GM19372 (cell line): ENCODE data around the gene ALPK1.

Experiments used
- ATAC-seq: cut with Tn5 transposase; IDR thresholded peaks from one replicate; pipeline ENCODE4 v1.9.1; 2021; ENCODE audit warnings: mild to moderate bottlenecking, low read depth, moderate library complexity; ENCODE audit not compliant: unreplicated experiment

Gene ALPK1

DNA sequence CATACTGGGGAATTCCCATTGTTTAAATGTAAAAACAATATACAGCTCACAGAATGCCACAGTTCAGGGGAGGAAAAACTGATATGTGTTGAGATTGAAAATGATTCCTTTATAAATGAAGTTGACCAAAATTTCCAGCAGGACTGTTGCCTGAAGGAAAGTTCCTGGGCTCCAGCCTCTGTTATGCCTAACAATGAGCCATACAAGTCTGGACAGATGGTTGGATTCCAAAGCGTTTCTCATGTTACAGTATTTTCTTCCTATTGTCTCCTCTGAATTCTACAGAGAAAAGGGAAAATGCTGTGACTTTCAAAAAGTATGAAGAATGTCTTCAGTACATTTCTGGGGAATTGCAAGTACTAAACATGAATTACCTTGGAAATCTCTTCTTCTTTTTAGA lies 73.3 kb downstream of the ALPK1 start:
- ATAC-seq, result no peak

DNA sequence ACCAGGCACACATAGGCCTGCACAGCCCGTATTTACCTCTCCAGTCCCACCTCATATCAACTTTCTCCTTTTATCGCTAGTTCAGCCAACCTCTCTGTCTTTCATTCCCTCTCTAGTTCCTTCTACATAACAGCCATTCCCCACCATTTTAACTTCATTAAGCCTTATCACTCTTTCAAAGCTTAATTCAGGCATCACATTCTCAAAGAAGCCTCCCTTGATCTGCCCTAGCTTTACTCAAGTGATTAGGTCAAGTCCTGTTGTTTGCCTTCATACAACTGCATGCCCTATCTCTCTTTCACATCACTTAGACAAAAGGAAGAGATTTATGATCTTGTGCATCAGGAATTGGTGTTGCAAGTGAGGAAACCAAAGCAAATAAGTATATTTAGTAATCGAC lies 74.2 kb downstream of the ALPK1 start:
- ATAC-seq, result no peak

DNA sequence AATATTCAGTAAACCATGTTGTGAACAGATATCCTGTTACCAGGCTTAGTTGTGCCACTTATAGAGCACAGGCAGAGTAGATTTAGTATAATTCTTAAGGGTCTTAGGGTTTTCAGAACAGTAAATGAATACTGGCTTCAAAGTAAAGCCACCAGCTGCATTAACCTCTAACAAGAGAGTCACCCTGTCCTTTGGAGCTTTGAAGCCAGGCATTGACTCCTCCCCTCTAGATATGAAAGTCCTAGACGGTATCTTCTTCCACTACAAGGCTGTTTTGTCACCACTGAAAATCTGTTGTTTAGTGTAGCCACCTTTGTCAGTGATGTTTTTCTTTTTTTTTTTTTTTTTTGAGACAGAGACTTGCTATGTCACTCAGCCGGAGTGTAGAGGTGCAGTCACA lies 77.7 kb downstream of the ALPK1 start:
- no peak for ATAC-seq

DNA sequence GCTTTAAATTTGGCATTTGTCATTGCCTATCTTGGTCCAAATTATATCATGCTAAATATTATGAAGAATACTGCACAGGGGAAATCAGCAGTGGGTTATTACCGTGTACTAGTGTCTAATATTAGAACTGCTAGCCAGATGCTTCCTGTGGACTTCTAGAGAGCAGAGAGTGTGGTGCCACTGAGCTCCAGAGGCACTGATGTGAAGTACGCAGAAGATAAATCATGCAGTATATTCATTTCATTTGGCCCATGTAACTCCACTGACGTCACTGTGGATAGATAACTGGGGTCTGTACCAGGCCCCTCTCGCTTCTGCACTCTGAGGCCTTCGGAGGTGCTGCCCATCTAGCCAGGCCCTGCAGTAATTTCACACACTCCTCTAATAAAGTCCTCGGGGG lies 80.0 kb downstream of the ALPK1 start:
- no peak for ATAC-seq

DNA sequence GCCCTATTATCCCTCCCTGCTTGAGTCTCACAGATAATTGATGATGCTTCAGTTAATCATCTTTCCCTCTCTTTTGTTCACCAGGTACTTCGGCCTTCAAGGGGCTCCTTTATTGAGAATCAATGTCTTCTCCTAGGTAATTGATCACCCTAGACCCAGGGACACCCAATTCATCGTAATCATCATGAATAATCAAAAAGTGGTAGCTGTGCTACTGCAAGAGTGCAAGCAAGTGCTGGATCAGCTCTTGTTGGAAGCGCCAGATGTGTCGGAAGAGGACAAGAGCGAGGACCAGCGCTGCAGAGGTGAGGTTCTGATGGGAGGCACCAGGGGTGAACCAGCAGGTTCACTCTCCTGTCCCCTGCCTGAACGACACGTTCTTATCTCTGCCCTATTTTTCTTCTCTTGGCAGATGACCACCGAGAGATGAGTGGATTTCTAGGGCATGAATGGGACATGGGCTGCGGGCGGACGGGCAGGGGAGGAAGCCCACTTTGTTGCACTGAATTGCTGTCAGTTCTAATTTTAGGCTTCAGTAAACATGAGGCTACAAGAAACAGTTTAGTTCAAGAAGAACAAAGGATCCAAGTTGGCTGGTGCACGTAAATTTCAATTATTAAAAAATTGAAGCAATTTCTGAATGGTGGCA lies 80.5 kb downstream of the ALPK1 start:
- ATAC-seq, result no peak

DNA sequence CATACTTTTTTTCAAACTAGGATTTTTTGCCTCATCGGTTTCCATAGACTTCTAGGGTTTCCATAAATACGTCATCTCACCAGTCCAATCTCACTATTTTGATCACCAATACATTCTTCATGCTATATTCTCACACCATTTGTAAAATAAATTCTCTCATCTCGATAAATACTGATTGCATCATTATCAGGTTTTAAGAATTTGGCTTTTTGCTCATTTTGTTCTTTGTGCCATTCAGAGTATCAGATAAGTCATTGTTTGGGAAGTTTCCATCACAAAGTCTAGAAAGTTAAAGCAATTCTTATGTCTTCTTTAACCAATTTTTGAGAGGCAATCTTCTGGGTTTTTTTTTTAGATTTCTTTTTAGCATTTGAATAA lies 81.1 kb downstream of the ALPK1 start:
- no peak for ATAC-seq

DNA sequence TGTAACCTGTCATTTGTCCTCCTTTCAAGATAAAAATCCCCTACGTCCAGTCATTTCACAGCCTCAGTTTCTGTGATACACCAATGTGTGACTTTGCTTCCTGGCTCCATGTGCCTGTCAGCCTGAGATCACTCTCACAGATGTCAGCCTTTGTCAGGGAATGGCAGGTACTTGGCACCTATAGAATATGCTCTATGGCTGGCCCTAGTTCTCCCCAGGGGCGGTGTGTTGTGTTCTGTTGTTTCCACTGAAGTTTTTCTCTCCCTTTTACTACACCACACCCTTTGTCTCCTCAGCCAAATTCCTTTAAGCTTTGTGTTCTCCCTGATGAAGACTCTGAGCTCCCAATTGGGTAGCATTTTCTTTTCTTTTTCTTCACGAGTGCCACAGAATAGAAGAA lies 81.7 kb downstream of the ALPK1 start:
- no peak for ATAC-seq

DNA sequence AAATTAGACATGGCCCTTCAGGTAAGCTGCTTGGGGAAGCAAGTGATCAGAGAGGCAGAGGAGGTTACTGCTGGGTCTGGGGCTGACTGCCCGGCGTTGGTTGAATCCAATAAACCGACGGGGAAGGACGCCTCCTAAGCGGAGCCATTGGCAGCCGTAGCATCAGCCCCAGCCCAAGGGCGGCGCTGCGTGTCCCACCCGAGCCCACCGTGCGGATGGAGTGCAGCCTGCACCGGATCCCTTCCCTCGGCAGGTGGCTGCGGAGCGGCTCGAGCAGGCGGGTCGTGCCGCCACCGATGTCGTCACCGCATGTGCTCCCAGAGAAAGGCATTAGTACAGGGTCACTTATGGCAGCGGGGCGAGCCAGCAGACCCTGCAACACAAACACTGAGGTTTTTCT lies 82.1 kb downstream of the ALPK1 start:
- ATAC-seq, result no peak

DNA sequence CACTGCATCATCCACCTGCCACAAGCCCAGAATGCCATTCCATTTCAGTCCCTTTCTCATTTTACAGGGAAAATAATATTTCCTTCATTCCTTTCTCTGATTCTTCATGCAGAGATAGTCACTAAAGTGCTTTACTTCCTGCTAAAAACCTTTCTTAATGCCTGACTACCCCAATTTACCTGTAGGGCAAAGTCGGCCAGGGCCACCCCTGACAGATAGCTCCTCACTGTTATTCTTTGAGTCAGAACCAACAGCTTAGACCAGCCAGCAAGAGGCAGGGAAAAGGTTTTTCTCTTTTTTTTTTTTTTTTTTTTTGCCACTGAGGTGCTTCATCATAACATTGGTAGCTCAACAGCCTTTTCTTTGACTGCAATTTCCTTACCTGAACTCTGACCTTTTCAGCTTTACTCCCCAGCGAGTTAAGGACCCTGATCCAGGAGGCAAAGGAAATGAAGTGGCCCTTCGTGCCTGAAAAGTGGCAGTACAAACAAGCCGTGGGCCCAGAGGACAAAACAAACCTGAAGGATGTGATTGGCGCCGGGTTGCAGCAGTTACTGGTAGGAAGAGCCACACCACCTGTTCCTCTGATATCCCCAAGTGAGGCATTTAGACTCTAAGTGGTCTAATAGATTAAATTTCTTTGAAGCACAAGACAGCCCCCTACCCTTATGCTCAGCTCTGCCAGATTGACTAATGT lies 85.0 kb downstream of the ALPK1 start:
- no peak for ATAC-seq

DNA sequence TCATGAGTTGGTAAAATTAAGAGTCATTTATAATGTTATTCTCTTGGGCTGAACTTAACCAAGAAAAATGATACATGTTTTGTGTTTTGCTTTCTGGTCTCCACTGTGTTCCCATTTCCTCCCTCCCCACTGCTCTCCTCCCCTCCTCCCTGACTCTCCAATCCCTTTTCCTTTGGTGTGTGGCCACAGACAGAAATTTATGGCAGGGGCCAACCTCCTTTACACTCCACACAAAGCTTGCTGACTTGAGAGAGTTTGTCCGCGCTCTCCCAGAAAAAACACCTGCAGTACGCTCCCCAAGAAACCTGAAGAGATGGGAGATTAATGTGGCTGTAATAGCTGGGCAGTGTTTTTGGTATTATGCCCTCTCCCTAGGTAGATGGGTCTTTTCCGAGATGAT lies 88.9 kb downstream of the ALPK1 start:
- ATAC-seq, result no peak

DNA sequence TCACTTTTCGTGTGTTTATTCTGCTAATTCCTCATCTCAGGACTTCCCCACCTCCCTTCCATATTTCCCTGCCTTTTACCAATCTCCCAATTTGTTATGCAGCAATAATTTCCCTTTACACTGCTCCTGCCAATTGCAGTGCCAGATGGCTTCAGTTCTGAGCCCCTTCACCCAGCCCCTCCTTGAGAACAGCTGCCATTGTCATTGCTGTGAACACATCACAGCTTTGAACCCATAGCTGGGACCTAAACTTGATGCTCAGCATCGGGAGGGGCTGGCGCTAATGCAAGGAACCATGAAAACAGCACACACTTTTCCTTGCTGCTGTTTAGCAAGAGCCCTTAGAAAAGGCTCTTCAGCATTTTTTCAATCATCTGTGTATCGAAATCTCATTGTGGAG lies 104.9 kb downstream of the ALPK1 start:
- ATAC-seq, result no peak

DNA sequence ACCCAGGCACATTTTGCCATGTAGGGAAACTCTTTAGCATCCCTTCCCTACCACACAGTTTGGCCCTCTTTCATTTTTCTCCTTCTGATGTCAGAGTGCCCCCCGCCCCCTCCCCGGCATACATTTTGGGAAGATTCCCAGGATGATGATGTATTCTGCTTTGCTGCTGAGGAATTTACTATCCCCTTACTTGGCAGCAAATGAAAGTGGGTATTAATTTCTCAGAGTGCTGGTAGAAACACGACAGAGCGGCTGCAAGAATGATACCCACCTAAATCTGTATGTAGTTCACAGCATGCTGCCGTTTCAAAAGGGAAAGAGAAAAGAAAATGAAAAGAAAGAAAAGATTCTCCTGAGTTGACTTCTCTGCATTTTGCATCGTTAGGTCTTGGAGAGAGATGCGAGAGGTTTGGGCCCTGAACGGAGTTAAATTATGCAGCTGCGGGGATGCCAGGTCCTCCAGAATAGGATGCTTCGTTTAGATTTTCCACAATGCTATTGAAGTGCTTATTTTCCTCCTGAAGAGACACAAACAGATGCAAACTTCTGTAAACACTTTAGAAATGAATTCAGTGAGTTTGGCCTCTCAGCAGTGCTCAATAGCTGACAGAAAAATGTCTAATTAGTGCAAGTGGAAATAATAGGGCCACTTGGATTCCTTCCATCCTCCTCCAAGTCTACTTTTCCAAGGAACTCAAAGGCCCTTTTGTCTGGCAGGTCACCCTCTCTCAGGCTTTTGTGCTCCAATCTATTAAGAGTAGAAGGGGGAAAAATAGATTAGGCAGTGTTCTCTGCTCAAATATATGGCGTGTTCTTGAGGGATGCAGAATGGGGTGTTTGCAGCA lies 106.2 kb downstream of the ALPK1 start:
- no peak for ATAC-seq

DNA sequence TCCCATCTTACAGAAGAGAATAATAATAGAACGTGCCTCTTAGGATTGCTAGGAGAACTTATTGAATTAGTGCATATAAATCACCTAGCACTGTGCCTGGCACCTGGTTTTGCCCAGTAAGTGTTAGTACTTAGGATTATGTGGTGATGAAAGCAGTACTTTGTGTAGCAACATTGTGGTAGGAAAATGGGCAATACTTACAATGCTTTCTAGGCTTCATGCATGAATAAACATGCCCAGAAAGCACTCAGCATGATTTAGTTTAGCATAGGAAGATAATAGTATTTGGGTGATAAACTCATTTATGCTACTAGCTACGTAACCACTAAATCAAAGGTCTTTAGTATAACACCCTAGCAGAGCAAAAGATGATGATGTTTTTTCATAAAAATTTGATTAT lies 113.2 kb downstream of the ALPK1 start:
- no peak for ATAC-seq

DNA sequence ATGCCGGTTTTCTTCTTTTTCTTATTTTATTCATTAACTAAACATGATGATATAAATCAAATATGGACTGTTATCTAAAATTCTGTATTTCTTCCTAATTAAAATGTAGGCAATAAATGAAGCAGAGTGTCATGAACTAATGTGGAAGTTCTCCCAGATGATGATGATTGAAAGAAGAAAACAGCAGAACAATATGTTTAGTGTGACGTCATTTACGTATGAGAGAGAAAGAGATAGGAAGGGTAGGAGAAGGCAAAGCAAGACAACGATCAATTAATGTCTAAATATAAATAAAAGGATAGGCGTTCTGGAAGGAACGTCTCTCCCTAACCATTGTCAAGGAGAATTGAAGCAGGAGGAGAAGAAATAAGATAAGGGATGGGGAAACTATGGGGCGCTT lies 113.6 kb downstream of the ALPK1 start:
- ATAC-seq, result no peak

DNA sequence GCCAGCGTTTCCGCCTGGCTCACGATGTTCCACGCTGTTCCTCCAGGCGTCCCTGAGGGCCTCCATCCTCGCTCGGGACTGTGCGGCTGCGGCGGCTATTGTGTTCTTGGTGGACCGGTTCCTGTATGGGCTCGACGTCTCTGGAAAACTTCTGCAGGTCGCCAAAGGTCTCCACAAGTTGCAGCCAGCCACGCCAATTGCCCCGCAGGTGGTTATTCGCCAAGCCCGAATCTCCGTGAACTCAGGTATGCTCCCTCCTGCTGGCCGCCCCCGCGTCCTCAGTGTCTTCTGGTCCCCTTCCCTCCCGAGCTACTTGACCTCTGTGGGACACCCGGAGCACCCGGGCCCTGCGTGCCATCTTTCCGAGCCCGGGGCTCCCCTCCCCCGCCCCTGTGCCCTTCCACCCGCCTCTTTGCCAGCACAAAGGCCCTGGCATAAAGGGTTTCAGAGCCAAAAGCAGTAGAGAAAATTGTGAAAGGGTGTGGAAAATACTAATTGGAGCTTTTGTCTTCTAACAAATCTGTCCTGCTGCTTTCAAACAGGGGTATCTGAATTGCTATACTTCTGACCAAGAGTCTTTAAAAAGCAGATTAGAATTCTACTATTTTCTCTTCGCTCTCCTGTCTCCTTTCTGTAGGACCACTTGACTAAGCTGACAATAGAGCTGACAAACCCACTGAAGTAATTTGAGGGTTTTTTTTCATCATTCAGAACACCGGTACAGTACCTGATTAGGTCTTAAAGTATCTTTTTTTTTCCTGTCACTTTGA lies 114.8 kb downstream of the ALPK1 start:
- no peak for ATAC-seq

DNA sequence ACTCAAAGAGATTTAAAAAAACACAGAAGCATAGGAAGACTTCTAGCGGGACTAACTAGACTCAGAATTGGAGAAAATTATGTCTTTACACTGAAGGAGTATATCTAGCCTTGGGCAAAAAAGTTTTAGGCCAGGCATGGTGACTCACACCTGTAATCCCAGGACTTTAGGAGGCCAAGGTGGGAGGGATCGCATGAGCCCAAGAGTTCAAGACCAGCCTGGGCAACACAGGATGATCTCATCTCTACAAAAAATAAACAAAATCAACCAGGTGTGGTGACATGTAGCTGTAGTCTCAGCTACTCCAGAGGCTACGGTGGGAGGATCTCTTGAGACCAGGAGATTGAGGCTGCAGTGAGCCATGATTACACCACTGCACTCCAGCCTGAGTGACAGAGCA lies 119.3 kb downstream of the ALPK1 start:
- no peak for ATAC-seq

DNA sequence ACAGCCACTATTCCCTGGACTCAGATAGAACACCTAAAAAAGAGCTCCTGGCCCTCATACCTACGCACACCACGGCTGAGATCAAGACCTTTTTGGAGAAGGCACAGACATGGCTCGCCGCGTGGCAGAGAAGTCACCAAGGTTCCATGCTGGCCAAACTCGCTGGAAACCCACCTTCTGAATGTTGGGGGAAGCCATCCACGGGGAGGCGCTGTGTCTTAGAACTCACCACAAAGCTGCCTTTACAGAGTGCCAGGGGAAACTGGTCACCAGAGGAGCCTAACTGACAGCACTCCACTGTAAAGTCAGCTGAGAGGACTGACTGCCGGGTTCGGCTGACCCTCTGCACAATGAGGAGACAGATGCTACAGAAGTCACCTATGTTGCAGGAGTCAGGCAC lies 120.9 kb downstream of the ALPK1 start:
- no peak for ATAC-seq

DNA sequence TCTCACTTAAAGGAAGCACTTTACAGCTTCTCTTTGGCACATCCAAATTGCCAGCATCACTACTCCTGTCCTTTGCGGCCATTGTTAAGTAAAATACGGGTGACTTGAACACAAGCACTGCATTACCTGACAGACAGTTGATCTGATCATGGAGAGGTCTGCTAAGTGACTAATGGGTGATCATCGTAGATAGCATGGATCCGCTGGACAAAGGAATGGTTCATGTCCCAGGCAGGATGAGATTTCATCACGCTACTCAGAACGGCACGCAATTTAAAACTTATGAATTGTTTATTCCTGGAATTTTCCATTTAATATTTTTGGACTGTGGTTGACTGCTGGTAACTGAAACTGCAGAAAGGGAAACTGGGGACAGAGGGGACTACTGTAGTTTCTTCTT lies 124.7 kb downstream of the ALPK1 start:
- ATAC-seq, result no peak

DNA sequence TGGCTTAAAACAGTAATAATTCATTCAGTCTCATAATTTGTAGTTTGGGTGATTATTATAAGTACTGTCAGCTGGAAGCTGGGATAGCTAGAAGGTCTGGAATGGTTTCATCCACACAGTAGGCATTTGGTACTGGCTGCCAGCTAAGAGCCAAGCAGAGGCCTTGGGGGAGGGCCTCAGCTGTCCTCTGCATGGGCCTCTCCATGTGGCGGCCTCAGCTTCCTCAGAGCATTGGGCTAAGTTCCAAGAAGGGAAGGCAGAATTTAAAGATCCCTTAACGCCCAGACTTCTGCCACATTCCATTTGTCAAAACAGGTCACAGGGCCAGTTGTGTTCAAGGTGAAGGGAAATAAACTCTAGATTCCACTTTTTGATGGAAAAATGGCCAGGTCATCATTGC lies 125.5 kb downstream of the ALPK1 start:
- no peak for ATAC-seq

DNA sequence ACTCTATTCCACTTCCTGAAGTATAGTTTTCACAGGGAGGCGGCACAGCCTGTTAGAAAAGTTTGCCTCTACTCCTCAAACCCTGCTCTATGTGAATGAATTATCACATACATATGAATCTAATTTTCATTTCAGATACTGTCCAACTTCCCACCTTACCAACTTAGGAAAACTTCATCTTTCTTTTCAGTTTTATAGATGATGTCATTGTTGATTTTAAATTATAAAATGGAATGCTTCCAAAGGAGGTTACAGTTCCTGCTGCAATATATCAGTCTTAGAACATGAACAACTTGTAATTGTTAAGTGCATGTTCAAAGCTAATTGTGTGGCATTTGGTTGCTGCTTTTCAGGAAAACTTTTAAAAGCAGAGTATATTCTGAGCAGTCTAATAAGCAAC lies 126.4 kb downstream of the ALPK1 start:
- no peak for ATAC-seq

DNA sequence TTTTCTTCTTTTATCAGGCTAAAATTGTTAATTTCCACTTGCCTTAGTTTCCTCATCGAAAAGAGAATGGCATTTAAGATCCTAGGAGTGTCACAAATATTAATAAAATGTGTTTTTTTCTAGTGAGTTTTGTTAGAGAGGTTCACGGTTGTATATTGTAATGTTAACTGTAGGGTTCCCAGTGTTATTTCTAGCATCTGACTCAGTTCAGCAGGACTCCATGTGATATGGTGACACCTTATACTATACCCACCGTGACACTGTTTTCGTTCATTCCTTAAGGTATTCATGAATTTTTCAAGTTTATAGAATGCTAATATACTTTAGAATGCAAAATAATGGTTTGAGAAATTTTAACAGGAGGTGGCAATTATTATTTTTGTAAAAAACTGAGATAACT lies 128.7 kb downstream of the ALPK1 start:
- no peak for ATAC-seq
